GM23338 (cell line): ENCODE results near the gene TPCN2. TPM values are rescaled to one million over a fixed set of nuclear protein-coding genes. Genes with fewer than 3 reads are reported as not detected.

Experiments
- ATAC-seq: fragments of 200-7000 bp; cut with Tn5 transposase; 3 replicates; pipeline ENCODE4 v1.9.1; 2020
- DNase-seq: peaks from one replicate; pipeline ENCODE4 v3.0.0-alpha.2; 2015; ENCODE audit warnings: low spot score
- H2AFZ ChIP-seq: fragments of 200-600 bp; sonication (generic); 2 replicates; pipeline ENCODE4 v1.8.0; 2016; ENCODE audit warnings: antibody characterized with exemption, mild to moderate bottlenecking, moderate library complexity
- H3F3A ChIP-seq: fragments of 200-600 bp; sonication (generic); replicated peaks from 2 replicates; pipeline ENCODE4 v1.8.0; 2017; ENCODE audit warnings: antibody characterized with exemption, mixed run types, low read depth
- H3K27ac ChIP-seq: fragments of 200-600 bp; sonication (generic); 2 replicates; pipeline ENCODE4 v1.6.1; 2016; ENCODE audit warnings: low read depth
- H3K27me3 ChIP-seq: fragments of 200-600 bp; sonication (generic); 2 replicates; pipeline ENCODE4 v1.8.0; 2016; ENCODE audit warnings: mild to moderate bottlenecking, mixed run types, moderate library complexity; ENCODE audit not compliant: insufficient read depth
- H3K36me3 ChIP-seq: fragments of 200-600 bp; sonication (generic); 2 replicates; pipeline ENCODE4 v1.8.0; 2016; ENCODE audit warnings: mild to moderate bottlenecking; ENCODE audit not compliant: insufficient read depth
- H3K4me1 ChIP-seq: fragments of 200-600 bp; sonication (generic); 2 replicates; pipeline ENCODE4 v1.8.0; 2016; ENCODE audit warnings: mild to moderate bottlenecking, moderate library complexity; ENCODE audit not compliant: insufficient read depth
- H3K4me2 ChIP-seq: fragments of 200-600 bp; sonication (generic); 2 replicates; pipeline ENCODE4 v1.7.1; 2017; ENCODE audit warnings: mixed run types
- H3K4me3 ChIP-seq: fragments of 200-600 bp; sonication (generic); 2 replicates; pipeline ENCODE4 v1.6.1; 2016; ENCODE audit warnings: mixed run types
- H3K79me2 ChIP-seq: fragments of 200-600 bp; sonication (generic); replicated peaks from 2 replicates; pipeline ENCODE4 v1.8.0; 2017; ENCODE audit warnings: mild to moderate bottlenecking; ENCODE audit not compliant: insufficient read depth
- H3K9me2 ChIP-seq: fragments of 200-600 bp; sonication (generic); 2 replicates; pipeline ENCODE4 v1.8.0; 2017; ENCODE audit not compliant: insufficient read depth
- H4K20me1 ChIP-seq: fragments of 200-600 bp; sonication (generic); replicated peaks from 2 replicates; pipeline ENCODE4 v1.8.0; 2017; ENCODE audit warnings: mild to moderate bottlenecking; ENCODE audit not compliant: insufficient read depth
- H3K27ac Mint-ChIP-seq: 2 replicates; pipeline ENCODE4 v1.8.0; 2020; ENCODE audit warnings: inconsistent platforms, mild to moderate bottlenecking, moderate library complexity, mixed read lengths
- H3K27me3 Mint-ChIP-seq: 3 replicates; pipeline ENCODE4 v1.8.0; 2022; ENCODE audit warnings: low read depth, mild to moderate bottlenecking, moderate library complexity, mixed read lengths, inconsistent platforms; ENCODE audit not compliant: insufficient read depth, poor library complexity
- H3K36me3 Mint-ChIP-seq: 3 replicates; pipeline ENCODE4 v1.8.0; 2021; ENCODE audit warnings: low read depth, mild to moderate bottlenecking, inconsistent platforms, moderate library complexity, mixed read lengths
- H3K4me1 Mint-ChIP-seq: 3 replicates; pipeline ENCODE4 v1.8.0; 2020; ENCODE audit warnings: mild to moderate bottlenecking, inconsistent platforms, mixed read lengths
- H3K4me3 Mint-ChIP-seq: 3 replicates; pipeline ENCODE4 v1.8.0; 2021; ENCODE audit warnings: moderate library complexity, mild to moderate bottlenecking, inconsistent platforms, mixed read lengths
- H3K9me3 Mint-ChIP-seq: 3 replicates; pipeline ENCODE4 v1.8.0; 2020; ENCODE audit warnings: moderate library complexity, mild to moderate bottlenecking, inconsistent platforms, mixed read lengths
- EZH2 ChIP-seq: fragments of 200-600 bp; sonication (generic); IDR thresholded peaks from one replicate; pipeline ENCODE4 v1.8.0; 2017; ENCODE audit warnings: antibody characterized with exemption, mild to moderate bottlenecking, low read depth; ENCODE audit not compliant: unreplicated experiment
- EZH2phosphoT487 ChIP-seq: fragments of 200-600 bp; sonication (generic); IDR thresholded peaks from one replicate; pipeline ENCODE4 v1.8.1; 2018; ENCODE audit warnings: antibody characterized with exemption; ENCODE audit not compliant: unreplicated experiment
- JUNB ChIP-seq: IDR thresholded peaks from one replicate; pipeline ENCODE4 v1.6.1; 2016; ENCODE audit warnings: antibody characterized with exemption; ENCODE audit not compliant: unreplicated experiment
- POLR2AphosphoS5 ChIP-seq: IDR thresholded peaks from 2 replicates; pipeline ENCODE4 v1.6.1; 2016; ENCODE audit warnings: antibody characterized with exemption, low read depth
- STAT1 ChIP-seq: IDR thresholded peaks from one replicate; pipeline ENCODE4 v1.6.1; 2016; ENCODE audit warnings: antibody characterized with exemption; ENCODE audit not compliant: unreplicated experiment
- ZNF114 ChIP-seq: fragments of 250-450 bp; sonication (Bioruptor Pico); IDR thresholded peaks from 2 replicates; pipeline ENCODE4 v1.5.0; 2020; ENCODE audit warnings: mild to moderate bottlenecking, moderate library complexity
- polyA plus RNA-seq: library from polyadenylated mRNA; unstranded; fragments of >200 nt; fragmentation: Nextera tagmentation; extraction: Ambion mirVana; gene quantifications from 2 replicates; pipeline ENCODE4 v1.2.1, GENCODE V29; 2016
- total RNA-seq: library from RNA; depleted of rRNA; stranded (reverse); fragments of >200 nt; shearing (Covaris generic); gene quantifications from 2 replicates; pipeline ENCODE4 v1.2.3, GENCODE V29; 2014
- TF ChIP-seq, protein P1 (sequence below): fragments of 250-450 bp; sonication (Bioruptor Pico); IDR thresholded peaks from 2 replicates; pipeline ENCODE4 v1.5.0; 2020; ENCODE audit warnings: mild to moderate bottlenecking, moderate library complexity
- TF ChIP-seq, protein P2 (sequence below): IDR thresholded peaks from 2 replicates; pipeline ENCODE4 v1.6.1; 2016; ENCODE audit warnings: antibody characterized with exemption

Gene TPCN2
- total and polyA plus RNA-seq, 2 experiments from 2014 or later = 5.8 to 14.7 TPM

DNA sequence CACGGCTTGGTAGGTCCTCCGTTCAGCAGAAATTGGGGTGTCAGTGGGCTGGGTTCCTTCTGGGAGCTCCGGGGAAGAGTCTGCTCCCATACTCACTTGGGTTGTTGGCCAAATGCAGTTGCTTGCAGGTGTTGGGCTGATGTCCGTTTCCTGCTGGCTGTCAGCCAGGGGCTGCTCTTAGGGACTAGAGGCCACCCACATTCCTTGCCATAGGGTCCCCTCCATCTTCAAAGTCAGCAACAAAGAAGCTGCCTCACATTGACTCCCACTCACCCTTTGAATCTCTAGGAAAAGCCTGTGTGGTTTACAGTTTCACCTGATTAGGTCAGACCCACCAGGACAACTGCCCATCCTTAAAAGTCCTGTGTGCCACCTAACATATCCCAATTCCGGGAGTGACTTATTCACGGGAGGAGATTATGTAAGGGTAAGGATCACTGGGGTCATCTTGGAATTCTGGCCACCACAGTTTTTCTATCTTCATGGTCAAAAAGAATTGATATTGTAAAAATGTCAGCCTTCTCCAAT is 43.0 kb downstream of the TPCN2 start (continued):
- TF ChIP-seq, protein P1, sequence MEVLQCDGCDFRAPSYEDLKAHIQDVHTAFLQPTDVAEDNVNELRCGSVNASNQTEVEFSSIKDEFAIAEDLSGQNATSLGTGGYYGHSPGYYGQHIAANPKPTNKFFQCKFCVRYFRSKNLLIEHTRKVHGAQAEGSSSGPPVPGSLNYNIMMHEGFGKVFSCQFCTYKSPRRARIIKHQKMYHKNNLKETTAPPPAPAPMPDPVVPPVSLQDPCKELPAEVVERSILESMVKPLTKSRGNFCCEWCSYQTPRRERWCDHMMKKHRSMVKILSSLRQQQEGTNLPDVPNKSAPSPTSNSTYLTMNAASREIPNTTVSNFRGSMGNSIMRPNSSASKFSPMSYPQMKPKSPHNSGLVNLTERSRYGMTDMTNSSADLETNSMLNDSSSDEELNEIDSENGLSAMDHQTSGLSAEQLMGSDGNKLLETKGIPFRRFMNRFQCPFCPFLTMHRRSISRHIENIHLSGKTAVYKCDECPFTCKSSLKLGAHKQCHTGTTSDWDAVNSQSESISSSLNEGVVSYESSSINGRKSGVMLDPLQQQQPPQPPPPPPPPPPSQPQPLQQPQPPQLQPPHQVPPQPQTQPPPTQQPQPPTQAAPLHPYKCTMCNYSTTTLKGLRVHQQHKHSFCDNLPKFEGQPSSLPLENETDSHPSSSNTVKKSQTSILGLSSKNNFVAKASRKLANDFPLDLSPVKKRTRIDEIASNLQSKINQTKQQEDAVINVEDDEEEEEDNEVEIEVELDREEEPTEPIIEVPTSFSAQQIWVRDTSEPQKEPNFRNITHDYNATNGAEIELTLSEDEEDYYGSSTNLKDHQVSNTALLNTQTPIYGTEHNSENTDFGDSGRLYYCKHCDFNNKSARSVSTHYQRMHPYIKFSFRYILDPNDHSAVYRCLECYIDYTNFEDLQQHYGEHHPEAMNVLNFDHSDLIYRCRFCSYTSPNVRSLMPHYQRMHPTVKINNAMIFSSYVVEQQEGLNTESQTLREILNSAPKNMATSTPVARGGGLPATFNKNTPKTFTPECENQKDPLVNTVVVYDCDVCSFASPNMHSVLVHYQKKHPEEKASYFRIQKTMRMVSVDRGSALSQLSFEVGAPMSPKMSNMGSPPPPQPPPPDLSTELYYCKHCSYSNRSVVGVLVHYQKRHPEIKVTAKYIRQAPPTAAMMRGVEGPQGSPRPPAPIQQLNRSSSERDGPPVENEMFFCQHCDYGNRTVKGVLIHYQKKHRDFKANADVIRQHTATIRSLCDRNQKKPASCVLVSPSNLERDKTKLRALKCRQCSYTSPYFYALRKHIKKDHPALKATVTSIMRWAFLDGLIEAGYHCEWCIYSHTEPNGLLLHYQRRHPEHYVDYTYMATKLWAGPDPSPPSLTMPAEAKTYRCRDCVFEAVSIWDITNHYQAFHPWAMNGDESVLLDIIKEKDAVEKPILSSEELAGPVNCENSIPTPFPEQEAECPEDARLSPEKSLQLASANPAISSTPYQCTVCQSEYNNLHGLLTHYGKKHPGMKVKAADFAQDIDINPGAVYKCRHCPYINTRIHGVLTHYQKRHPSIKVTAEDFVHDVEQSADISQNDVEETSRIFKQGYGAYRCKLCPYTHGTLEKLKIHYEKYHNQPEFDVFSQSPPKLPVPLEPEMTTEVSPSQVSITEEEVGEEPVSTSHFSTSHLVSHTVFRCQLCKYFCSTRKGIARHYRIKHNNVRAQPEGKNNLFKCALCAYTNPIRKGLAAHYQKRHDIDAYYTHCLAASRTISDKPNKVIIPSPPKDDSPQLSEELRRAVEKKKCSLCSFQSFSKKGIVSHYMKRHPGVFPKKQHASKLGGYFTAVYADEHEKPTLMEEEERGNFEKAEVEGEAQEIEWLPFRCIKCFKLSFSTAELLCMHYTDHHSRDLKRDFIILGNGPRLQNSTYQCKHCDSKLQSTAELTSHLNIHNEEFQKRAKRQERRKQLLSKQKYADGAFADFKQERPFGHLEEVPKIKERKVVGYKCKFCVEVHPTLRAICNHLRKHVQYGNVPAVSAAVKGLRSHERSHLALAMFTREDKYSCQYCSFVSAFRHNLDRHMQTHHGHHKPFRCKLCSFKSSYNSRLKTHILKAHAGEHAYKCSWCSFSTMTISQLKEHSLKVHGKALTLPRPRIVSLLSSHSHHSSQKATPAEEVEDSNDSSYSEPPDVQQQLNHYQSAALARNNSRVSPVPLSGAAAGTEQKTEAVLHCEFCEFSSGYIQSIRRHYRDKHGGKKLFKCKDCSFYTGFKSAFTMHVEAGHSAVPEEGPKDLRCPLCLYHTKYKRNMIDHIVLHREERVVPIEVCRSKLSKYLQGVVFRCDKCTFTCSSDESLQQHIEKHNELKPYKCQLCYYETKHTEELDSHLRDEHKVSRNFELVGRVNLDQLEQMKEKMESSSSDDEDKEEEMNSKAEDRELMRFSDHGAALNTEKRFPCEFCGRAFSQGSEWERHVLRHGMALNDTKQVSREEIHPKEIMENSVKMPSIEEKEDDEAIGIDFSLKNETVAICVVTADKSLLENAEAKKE (CRISPR knock-in tag) = no peak

DNA sequence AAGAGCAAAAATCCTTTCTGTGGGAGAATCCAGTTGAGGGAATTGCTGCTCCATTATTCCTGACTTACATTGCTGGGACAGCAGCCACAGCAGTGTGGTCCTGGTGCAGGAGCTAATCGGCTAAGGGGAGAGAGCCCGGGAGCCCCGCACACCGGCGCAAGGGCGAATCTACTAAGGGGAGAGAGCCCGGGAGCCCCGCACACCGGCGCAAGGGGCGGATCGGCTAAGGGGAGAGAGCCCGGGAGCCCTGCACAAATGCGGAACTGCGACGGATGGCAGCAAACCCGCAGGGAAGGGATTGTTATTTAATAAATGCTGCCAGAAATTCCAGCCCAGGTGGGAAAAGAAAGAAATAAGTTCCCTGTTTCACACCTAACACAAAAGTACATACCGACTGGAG is 43.5 kb downstream of the TPCN2 start:
- no peak for ATAC-seq
- no peak overlapping the region for H3K4me2 ChIP-seq

More for the DNA sequence above, 43.5 kb downstream of the TPCN2 start:
- Histone ChIP-seq H3K27ac (no peak overlapping the region), H4K20me1 (no peaks in the 10 kb centered on the region), H3K9me2 (no peaks in the 10 kb centered on the region), H3K27me3 (no peaks in the 10 kb centered on the region), H3K4me1 (no peaks in the 10 kb centered on the region), H3K36me3 (peaks cover 5% of the 10 kb centered on the region; the same call in 1 of the 2 replicates), H3F3A (no peaks in the 10 kb centered on the region), H2AFZ (no peak overlapping the region), H3K4me3 (no peak overlapping the region), H3K79me2 (0 out of 2 replicates have a peak, but pooled peaks cover 2% of the 10 kb centered on the region)
- DNase-seq = no peak
- Mint-ChIP-seq H3K27me3 (peaks cover 11% of the 10 kb centered on the region), H3K36me3 (peaks cover 41% of the 10 kb centered on the region), H3K4me1 (peaks cover 10% of the 10 kb centered on the region), H3K27ac (no peak overlapping the region), H3K4me3 (no peak overlapping the region), H3K9me3 (no peaks in the 10 kb centered on the region; the same call in 2 of the 3 replicates)
- no peak for TF ChIP-seq STAT1
- no peak for TF ChIP-seq EZH2phosphoT487
- TF ChIP-seq, protein P2, sequence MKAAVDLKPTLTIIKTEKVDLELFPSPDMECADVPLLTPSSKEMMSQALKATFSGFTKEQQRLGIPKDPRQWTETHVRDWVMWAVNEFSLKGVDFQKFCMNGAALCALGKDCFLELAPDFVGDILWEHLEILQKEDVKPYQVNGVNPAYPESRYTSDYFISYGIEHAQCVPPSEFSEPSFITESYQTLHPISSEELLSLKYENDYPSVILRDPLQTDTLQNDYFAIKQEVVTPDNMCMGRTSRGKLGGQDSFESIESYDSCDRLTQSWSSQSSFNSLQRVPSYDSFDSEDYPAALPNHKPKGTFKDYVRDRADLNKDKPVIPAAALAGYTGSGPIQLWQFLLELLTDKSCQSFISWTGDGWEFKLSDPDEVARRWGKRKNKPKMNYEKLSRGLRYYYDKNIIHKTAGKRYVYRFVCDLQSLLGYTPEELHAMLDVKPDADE = no peak
- no peak for TF ChIP-seq JUNB
- TF ChIP-seq POLR2AphosphoS5 = no peak
- no peak for TF ChIP-seq ZNF114 (CRISPR knock-in tag)
- TF ChIP-seq EZH2 = no peak
